Measurements from ENCODE around the gene BEST4. TPM values are rescaled to one million over a fixed set of nuclear protein-coding genes. Genes with fewer than 3 reads are reported as not detected.
A peak's percentile ranks its signal among the peaks of the same experiment; 100 is the strongest.

BEST4 gene
- total and polyA plus RNA-seq, 2 of the 13 experiments (the other 11 are each of a cell fraction or from before 2014, with no cell fraction given) = 0.77 to 1.4 TPM

- no peak for TF ChIP-seq JUNB (CRISPR knock-in tag; IDR thresholded peaks at IDR 0.05; ENCODE audit: borderline replicate concordance)
- TF ChIP-seq AGO2 (optimal IDR thresholded peaks at IDR 0.05; ENCODE audit: low read depth, low read length) = peak; percentile 48
- TF ChIP-seq ZNF12 (CRISPR knock-in tag; IDR thresholded peaks at IDR 0.05) = 0 out of 2 replicates have a peak, but pooled peaks have one; percentile 52
- TF ChIP-seq ZNF142 (CRISPR knock-in tag; IDR thresholded peaks at IDR 0.05) = 0 out of 2 replicates have a peak, but pooled peaks have one; percentile 50
- TF ChIP-seq TBX3 (IDR thresholded peaks at IDR 0.05; ENCODE audit: borderline replicate concordance) = no peak
- TF ChIP-seq ZZZ3 (CRISPR knock-in tag; IDR thresholded peaks at IDR 0.05; ENCODE audit: borderline replicate concordance) = no peak
- TF ChIP-seq ZSCAN25 (CRISPR knock-in tag; IDR thresholded peaks at IDR 0.05) = peak; percentile 86
- TF ChIP-seq ZSCAN30 (CRISPR knock-in tag; IDR thresholded peaks at IDR 0.05) = no peak
- peak; percentile 69; the same call in 1 of the 2 replicates for TF ChIP-seq GABPB1 (CRISPR knock-in tag; IDR thresholded peaks at IDR 0.05)
- TF ChIP-seq TSC22D2 (CRISPR knock-in tag; IDR thresholded peaks at IDR 0.05; ENCODE audit: borderline replicate concordance) = no peak
- peak; percentile 55; the same call in 1 of the 2 replicates for TF ChIP-seq CENPT (CRISPR knock-in tag; IDR thresholded peaks at IDR 0.05; ENCODE audit: low read depth)
- no peak for TF ChIP-seq NFRKB (IDR thresholded peaks at IDR 0.05)
- peak; percentile 77 for TF ChIP-seq SAP130 (CRISPR knock-in tag; IDR thresholded peaks at IDR 0.05; ENCODE audit: low read depth)
- TF ChIP-seq ZNF784 (CRISPR knock-in tag; IDR thresholded peaks at IDR 0.05; ENCODE audit: borderline replicate concordance) = no peak
- peak; percentile 41; the same call in 1 of the 2 replicates for TF ChIP-seq ZNF292 (CRISPR knock-in tag; IDR thresholded peaks at IDR 0.05; ENCODE audit: borderline replicate concordance, low read depth)
- TF ChIP-seq POLR2G (IDR thresholded peaks at IDR 0.05; ENCODE audit: low read depth, low read length) = peak; percentile 73
- TF ChIP-seq KAT7 (CRISPR knock-in tag; IDR thresholded peaks at IDR 0.05; ENCODE audit: borderline replicate concordance) = 0 out of 2 replicates have a peak, but pooled peaks have one; percentile 28
- TF ChIP-seq ZNF691 (CRISPR knock-in tag; IDR thresholded peaks at IDR 0.05; ENCODE audit: borderline replicate concordance, low read depth) = peak; percentile 82
- TF ChIP-seq ZNF766 (CRISPR knock-in tag; IDR thresholded peaks at IDR 0.05; ENCODE audit: borderline replicate concordance) = no peak
- no peak for TF ChIP-seq FOXO4 (CRISPR knock-in tag; conservative IDR thresholded peaks at IDR 0.05)
- no peak for TF ChIP-seq TMF1 (CRISPR knock-in tag; IDR thresholded peaks at IDR 0.05; ENCODE audit: low read depth)
Observed at GRCh38 chr1:44826375-44827196, 38.6 kb upstream of the BEST4 start (continued).

All from HepG2 (cell line).